ENCODE results near the gene PCSK2. TPM values are rescaled to one million over a fixed set of nuclear protein-coding genes. Genes with fewer than 3 reads are reported as not detected.

PCSK2 gene
- total and polyA plus RNA-seq, 2 of the 8 experiments (the other 6 are each of a cell fraction or from before 2014, with no cell fraction given) = 1.9 to 4.2 TPM

DNA sequence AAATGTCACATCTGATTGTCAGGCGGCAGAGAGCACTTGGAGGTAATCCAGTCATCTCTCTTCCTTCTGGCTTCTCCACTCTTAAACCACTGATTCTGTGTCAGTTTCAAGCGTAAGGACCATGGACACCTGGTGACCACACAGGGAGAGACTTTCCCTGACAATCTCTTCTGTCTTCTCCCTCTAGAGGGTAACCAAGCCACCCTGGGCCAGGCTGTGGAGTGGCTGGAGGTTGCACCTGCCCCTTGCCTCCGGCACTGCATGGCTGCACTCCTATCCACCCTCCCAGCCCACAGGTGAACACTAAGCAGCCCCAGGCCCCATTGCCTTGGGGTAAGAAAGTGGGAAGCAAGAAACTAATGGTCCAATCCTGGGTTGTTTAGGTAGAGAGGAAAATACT lies 225.6 kb downstream of the PCSK2 start:
- CTCF ChIA-PET (ENCODE audit: partially characterized antibody) = interaction anchor here (0.9 kb wide), 1 partner anchor 9 kb away, joined by 3 read pairs; no protein-coding TSS in a partner anchor
- Histone ChIP-seq H4K8ac (ENCODE audit: extremely low read depth, insufficient read depth, low read length) (no peak overlapping the region; the same call in 1 of the 2 replicates), H4K91ac (replicated peaks; ENCODE audit: insufficient read length, low read length) (no peak overlapping the region), H4K20me1 (replicated peaks in 1 of 2; ENCODE audit: control insufficient read depth in 1 of 2, insufficient read depth in 2 of 2, low read length in 2 of 2) (no peaks in the 10 kb centered on the region), H3K23ac (ENCODE audit: insufficient read length) (no peak overlapping the region), H3K9ac (replicated peaks in 1 of 4; ENCODE audit: extremely low read depth in 1 of 4, low read depth in 3 of 4, low read length in 3 of 4) (no peak overlapping the region), H3K4ac (replicated peaks; ENCODE audit: insufficient read length, low read depth, low read length) (no peak overlapping the region), H2AFZ (ENCODE audit: low read length) (no peak overlapping the region), H3K9me3 (ENCODE audit: insufficient read depth in 2 of 2, low read depth in 1 of 2, low read length in 1 of 2) (no peaks in the 10 kb centered on the region), H2BK12ac (ENCODE audit: low read depth, low read length) (no peak overlapping the region), H3K23me2 (ENCODE audit: low read depth, low read length) (no peaks in the 10 kb centered on the region), H3K4me1 (replicated peaks in 1 of 4; ENCODE audit: control insufficient read depth in 3 of 4, insufficient read depth in 4 of 4, low read length in 3 of 4) (no peaks in the 10 kb centered on the region; a peak in 1 of 7 replicates), H3K4me2 (ENCODE audit: insufficient read depth in 1 of 2, low read depth in 2 of 2, low read length in 2 of 2) (no peak overlapping the region), H3K14ac (ENCODE audit: insufficient read length) (no peak overlapping the region), H3K27ac (ENCODE audit: low read depth, low read length) (no peak overlapping the region), H2BK15ac (ENCODE audit: low read length) (no peak overlapping the region), H3K79me1 (ENCODE audit: low read depth, low read length) (no peaks in the 10 kb centered on the region), H3K18ac (ENCODE audit: extremely low read depth, low read length) (no peak overlapping the region), H2AK5ac (ENCODE audit: low read depth, low read length) (no peak overlapping the region), H2BK20ac (ENCODE audit: low read length) (no peak overlapping the region), H3K4me3 (ENCODE audit: extremely low read depth in 1 of 4, insufficient read depth in 2 of 4, low read depth in 3 of 4, low read length in 4 of 4) (no peak overlapping the region), H2BK120ac (replicated peaks; ENCODE audit: low read depth, low read length) (no peak overlapping the region), H3K36me3 (ENCODE audit: control insufficient read depth in 2 of 4, insufficient read depth in 4 of 4, low read length in 3 of 4) (no peaks in the 10 kb centered on the region), H2BK5ac (ENCODE audit: low read depth, low read length) (no peak overlapping the region), H4K5ac (ENCODE audit: insufficient read length, low read depth, low read length) (no peak overlapping the region), H3K79me2 (ENCODE audit: control insufficient read depth in 1 of 2, insufficient read depth in 2 of 2, low read length in 2 of 2) (no peaks in the 10 kb centered on the region), H3K27me3 (replicated peaks in 1 of 4; ENCODE audit: control insufficient read depth in 3 of 4, extremely low read depth in 1 of 4, insufficient read depth in 3 of 4, low read length in 3 of 4) (no peaks in the 10 kb centered on the region), H3K56ac (replicated peaks; ENCODE audit: insufficient read length, low read depth, low read length) (no peak overlapping the region)
- WGBS, 2 experiments (ENCODE audit: extremely low coverage in 1 of 2, insufficient coverage in 1 of 2, insufficient read length in 1 of 2, insufficient replicate concordance in 2 of 2, low coverage in 1 of 2, low lambda C conversion rate in 2 of 2, missing lambda C conversion rate in 1 of 2) = 66% methylated on average over 3 of the region's 3 CpGs; no CpG with 5 or more reads in 1 of the 2 experiments
- DNase-seq (ENCODE audit: low read depth in 1 of 2, low spot score in 2 of 2) (no peak), FAIRE-seq (no peak)
- POLR2A ChIA-PET (ENCODE audit: partially characterized antibody) = no interaction called here
- TF ChIP-seq TBP (IDR thresholded peaks at IDR 0.05; ENCODE audit: low read depth, low read length) = no peak
- no peak for TF ChIP-seq CTBP2 (IDR thresholded peaks at IDR 0.05; ENCODE audit: borderline replicate concordance, insufficient read depth, insufficient read length, low read length)
- TF ChIP-seq CBX8 (IDR thresholded peaks at IDR 0.05; ENCODE audit: borderline replicate concordance, low read depth, low read length) = no peak
- TF ChIP-seq KDM5A (IDR thresholded peaks at IDR 0.05; ENCODE audit: low read length) = no peak
- TF ChIP-seq TAF7 (optimal IDR thresholded peaks at IDR 0.05; ENCODE audit: borderline replicate concordance, low read depth, low read length) = no peak
- TF ChIP-seq, protein P1, sequence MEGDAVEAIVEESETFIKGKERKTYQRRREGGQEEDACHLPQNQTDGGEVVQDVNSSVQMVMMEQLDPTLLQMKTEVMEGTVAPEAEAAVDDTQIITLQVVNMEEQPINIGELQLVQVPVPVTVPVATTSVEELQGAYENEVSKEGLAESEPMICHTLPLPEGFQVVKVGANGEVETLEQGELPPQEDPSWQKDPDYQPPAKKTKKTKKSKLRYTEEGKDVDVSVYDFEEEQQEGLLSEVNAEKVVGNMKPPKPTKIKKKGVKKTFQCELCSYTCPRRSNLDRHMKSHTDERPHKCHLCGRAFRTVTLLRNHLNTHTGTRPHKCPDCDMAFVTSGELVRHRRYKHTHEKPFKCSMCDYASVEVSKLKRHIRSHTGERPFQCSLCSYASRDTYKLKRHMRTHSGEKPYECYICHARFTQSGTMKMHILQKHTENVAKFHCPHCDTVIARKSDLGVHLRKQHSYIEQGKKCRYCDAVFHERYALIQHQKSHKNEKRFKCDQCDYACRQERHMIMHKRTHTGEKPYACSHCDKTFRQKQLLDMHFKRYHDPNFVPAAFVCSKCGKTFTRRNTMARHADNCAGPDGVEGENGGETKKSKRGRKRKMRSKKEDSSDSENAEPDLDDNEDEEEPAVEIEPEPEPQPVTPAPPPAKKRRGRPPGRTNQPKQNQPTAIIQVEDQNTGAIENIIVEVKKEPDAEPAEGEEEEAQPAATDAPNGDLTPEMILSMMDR (IDR thresholded peaks at IDR 0.05; ENCODE audit: control extremely low read depth in 1 of 3, insufficient read depth in 1 of 3, low read depth in 1 of 3, low read length in 3 of 3) = no peak
- no peak for TF ChIP-seq RXRA (IDR thresholded peaks at IDR 0.05; ENCODE audit: insufficient read depth, low read depth, low read length)
- TF ChIP-seq, protein P2, sequence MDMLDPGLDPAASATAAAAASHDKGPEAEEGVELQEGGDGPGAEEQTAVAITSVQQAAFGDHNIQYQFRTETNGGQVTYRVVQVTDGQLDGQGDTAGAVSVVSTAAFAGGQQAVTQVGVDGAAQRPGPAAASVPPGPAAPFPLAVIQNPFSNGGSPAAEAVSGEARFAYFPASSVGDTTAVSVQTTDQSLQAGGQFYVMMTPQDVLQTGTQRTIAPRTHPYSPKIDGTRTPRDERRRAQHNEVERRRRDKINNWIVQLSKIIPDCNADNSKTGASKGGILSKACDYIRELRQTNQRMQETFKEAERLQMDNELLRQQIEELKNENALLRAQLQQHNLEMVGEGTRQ (IDR thresholded peaks at IDR 0.05; ENCODE audit: low read length) = no peak
- TF ChIP-seq CHD2 (IDR thresholded peaks at IDR 0.05; ENCODE audit: low read length) = no peak
- TF ChIP-seq FOSL1 (IDR thresholded peaks at IDR 0.05; ENCODE audit: insufficient read depth, low read depth, low read length) = no peak
- TF ChIP-seq BRCA1 (IDR thresholded peaks at IDR 0.05; ENCODE audit: low read depth, low read length) = no peak

Data from H1 (cell line).